Glomerular visceral epithelial cell (primary cell): ENCODE results near the gene ZDHHC14.
"Not testable (repeated sequence)": the region's sequence is repeated elsewhere in the genome, so short reads cannot be mapped to it uniquely, and the experiment has no call there.

ENCODE experiments used
- DNase-seq: peaks from one replicate; pipeline ENCODE4 v3.0.0-alpha.2; 2016; ENCODE audit errors: extremely low spot score

ZDHHC14 gene

GRCh38 chr6:157380779-157381561 lies at the start of gene ZDHHC14:
Gene ZDHHC14 (plus strand): TSS chr6:157381190.
- DNase-seq, result peak; percentile 92

GRCh38 chr6:157332813-157333212 lies 48.2 kb upstream of the ZDHHC14 start:
- DNase-seq, result no peak

GRCh38 chr6:157333537-157333936 lies 47.5 kb upstream of the ZDHHC14 start:
- DNase-seq, result no peak

- DNase-seq, result no peak
Observed at GRCh38 chr6:157333956-157334355, 47.0 kb upstream of the ZDHHC14 start.

GRCh38 chr6:157335829-157336228 lies 45.2 kb upstream of the ZDHHC14 start:
- DNase-seq, result no peak

- DNase-seq, result not testable (repeated sequence)
Observed at GRCh38 chr6:157337276-157337675, 43.7 kb upstream of the ZDHHC14 start.

- DNase-seq, result no peak
Observed at GRCh38 chr6:157337751-157338150, 43.2 kb upstream of the ZDHHC14 start.

- no peak for DNase-seq
Observed at GRCh38 chr6:157339432-157339831, 41.6 kb upstream of the ZDHHC14 start.

- DNase-seq, result no peak
Observed at GRCh38 chr6:157343732-157344131, 37.3 kb upstream of the ZDHHC14 start.

- no peak for DNase-seq
Observed at GRCh38 chr6:157346373-157346772, 34.6 kb upstream of the ZDHHC14 start.

- DNase-seq, result no peak
Observed at GRCh38 chr6:157358287-157358686, 22.7 kb upstream of the ZDHHC14 start.

- DNase-seq, result no peak
Observed at GRCh38 chr6:157361886-157362285, 19.1 kb upstream of the ZDHHC14 start.

- DNase-seq, result no peak
Observed at GRCh38 chr6:157364705-157365104, 16.3 kb upstream of the ZDHHC14 start.

GRCh38 chr6:157366648-157367047 lies 14.3 kb upstream of the ZDHHC14 start:
- no peak for DNase-seq

GRCh38 chr6:157368359-157369049 lies 12.5 kb upstream of the ZDHHC14 start:
- no peak for DNase-seq

- no peak for DNase-seq
Observed at GRCh38 chr6:157370755-157371154, 10.2 kb upstream of the ZDHHC14 start.

GRCh38 chr6:157372501-157373280 lies 8.3 kb upstream of the ZDHHC14 start:
- no peak for DNase-seq

GRCh38 chr6:157374889-157375443 lies 6.0 kb upstream of the ZDHHC14 start:
- DNase-seq, result no peak

- no peak for DNase-seq
Observed at GRCh38 chr6:157376241-157376640, 4.7 kb upstream of the ZDHHC14 start.

GRCh38 chr6:157376706-157377230 lies 4.2 kb upstream of the ZDHHC14 start:
- DNase-seq, result no peak

- peak; percentile 90 for DNase-seq
Observed at GRCh38 chr6:157379656-157380457, 1.1 kb upstream of the ZDHHC14 start.
